NCI-H2196 treated with DMSO at 0.1 percent for 48 hours (cell line): Measurements from ENCODE around the gene COLEC11.

ENCODE experiments used
- DNase-seq: peaks from one replicate; lab custom pipeline; 2025; ENCODE audit not compliant: unreplicated experiment; lab: John Stamatoyannopoulos, UW

Gene COLEC11

GRCh38 chr2:3584608-3585260 lies 10.2 kb upstream of the COLEC11 start:
- DNase-seq = no peak

GRCh38 chr2:3585261-3586109 lies 9.4 kb upstream of the COLEC11 start:
- DNase-seq = no peak

- DNase-seq = no peak
Observed at GRCh38 chr2:3586220-3586619, 8.7 kb upstream of the COLEC11 start.

- no peak for DNase-seq
Observed at GRCh38 chr2:3587021-3587420, 7.9 kb upstream of the COLEC11 start.

- no peak for DNase-seq
Observed at GRCh38 chr2:3587432-3587831, 7.5 kb upstream of the COLEC11 start.

- DNase-seq = no peak
Observed at GRCh38 chr2:3588084-3588483, 6.8 kb upstream of the COLEC11 start.

GRCh38 chr2:3589086-3589485 lies 5.8 kb upstream of the COLEC11 start:
- no peak for DNase-seq

- DNase-seq = no peak
Observed at GRCh38 chr2:3595404-3595803, 492 bp downstream of the COLEC11 start.

- no peak for DNase-seq
Observed at GRCh38 chr2:3595985-3596384, 1.1 kb downstream of the COLEC11 start.

GRCh38 chr2:3596901-3597417 lies 2.0 kb downstream of the COLEC11 start:
- DNase-seq = no peak

- no peak for DNase-seq
Observed at GRCh38 chr2:3597567-3597966, 2.7 kb downstream of the COLEC11 start.

GRCh38 chr2:3598197-3598910 lies 3.4 kb downstream of the COLEC11 start:
- DNase-seq = no peak

GRCh38 chr2:3598912-3599854 lies 4.3 kb downstream of the COLEC11 start:
- no peak for DNase-seq

- DNase-seq = no peak
Observed at GRCh38 chr2:3600256-3600855, 5.4 kb downstream of the COLEC11 start.

- DNase-seq = no peak
Observed at GRCh38 chr2:3601561-3602271, 6.8 kb downstream of the COLEC11 start.

GRCh38 chr2:3602553-3603339 lies 7.8 kb downstream of the COLEC11 start:
- no peak for DNase-seq

GRCh38 chr2:3603536-3604206 lies 8.8 kb downstream of the COLEC11 start:
- DNase-seq = no peak

GRCh38 chr2:3604207-3604877 lies 9.4 kb downstream of the COLEC11 start:
- no peak for DNase-seq
